Mucosa of gallbladder (tissue), 1 donor: ENCODE data around the gene SRGAP3. TPM values are rescaled to one million over a fixed set of nuclear protein-coding genes. Genes with fewer than 3 reads are reported as not detected.

Experiments used
- DNase-seq: peaks from one replicate; pipeline ENCODE4 v3.0.0-alpha.2; 2020; ENCODE audit warnings: low spot score
- total RNA-seq: library from RNA; stranded (reverse); gene quantifications from one replicate; pipeline ENCODE4 v1.2.1, GENCODE V29; 2021
- donor health status: DM: no; HTN: no; CAD: no.

SRGAP3 gene
- total RNA-seq, 1 donor from 2014 or later: 7.8 TPM

DNA sequence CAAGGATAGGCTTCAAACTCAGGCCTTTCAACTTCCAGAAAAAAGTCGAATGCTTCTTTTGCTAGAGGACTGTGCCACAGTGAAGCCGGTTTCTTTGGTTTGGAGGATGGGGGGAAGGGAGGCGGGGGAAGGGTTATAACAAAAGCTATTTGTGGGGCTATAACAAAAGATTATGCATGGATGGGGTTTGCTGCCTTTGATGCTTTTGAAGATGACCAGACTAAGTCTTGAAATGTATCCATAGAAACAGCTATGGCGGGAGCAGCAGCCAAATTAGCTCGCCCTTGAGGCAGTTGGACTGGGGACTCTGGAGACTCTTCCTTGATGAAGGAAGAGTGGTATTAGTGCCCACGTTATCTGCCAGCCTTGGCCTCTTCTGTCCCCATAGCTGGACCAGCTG is 47.5 kb downstream of the SRGAP3 start:
- DNase-seq: no peak

DNA sequence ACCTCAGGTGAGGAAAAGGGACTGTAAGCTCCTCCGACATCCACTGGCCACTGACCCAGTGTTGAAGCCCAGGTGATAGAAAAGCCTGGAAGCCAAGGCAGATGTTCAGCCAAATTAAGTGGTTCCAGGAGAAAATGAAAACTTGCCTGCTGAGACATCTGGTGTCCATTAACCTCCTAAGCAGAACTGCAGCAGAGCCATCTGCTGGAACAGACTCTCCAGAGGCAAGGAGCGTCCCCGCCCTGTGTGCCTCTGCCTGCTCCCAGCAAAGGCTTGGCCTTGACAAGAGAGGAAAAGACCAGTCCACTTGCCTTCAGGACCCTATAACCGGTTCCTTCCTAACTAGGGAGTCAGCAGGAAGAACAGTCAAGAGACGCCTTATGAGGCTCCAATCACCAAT is 48.2 kb downstream of the SRGAP3 start:
- no peak for DNase-seq

DNA sequence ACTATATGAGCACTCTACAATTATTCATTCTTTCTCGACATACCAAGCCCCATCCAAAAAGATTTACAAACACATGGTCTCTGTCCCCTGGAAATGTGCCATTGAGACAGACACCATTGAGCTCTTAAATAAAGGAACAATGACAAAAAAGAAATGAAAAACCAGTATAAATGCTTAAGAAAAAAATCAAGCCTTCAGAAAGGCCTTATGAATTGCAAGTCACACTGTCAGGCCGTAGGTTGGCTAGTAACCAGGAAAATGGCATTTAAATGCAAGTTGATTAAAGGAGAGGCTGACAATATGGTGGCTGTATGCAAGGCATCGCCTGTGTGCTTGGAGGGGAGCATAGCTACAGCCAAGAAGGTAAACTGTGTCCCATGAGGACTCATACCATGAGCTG is 49.7 kb downstream of the SRGAP3 start:
- no peak for DNase-seq

DNA sequence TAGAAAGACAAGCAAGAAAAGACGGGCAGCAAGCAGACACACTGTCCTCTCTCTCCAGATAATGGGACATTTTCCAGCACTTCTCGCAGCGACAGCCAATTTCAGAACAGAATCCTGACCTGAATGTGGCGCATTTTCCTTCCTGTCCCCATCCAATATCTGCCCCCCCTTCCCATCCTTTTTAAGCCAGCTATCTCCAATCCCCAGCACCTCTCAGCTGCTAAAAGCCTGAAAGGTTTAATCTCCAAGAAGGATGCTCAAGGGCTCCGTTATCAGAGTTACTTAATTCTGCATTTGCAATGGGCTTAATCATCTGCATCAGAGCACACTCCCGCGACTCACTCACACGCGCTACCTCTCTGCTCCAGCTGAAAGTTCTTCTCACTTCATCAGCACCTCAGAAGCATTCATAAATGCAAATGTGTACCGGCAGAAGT is 50.5 kb downstream of the SRGAP3 start:
- no peak for DNase-seq

DNA sequence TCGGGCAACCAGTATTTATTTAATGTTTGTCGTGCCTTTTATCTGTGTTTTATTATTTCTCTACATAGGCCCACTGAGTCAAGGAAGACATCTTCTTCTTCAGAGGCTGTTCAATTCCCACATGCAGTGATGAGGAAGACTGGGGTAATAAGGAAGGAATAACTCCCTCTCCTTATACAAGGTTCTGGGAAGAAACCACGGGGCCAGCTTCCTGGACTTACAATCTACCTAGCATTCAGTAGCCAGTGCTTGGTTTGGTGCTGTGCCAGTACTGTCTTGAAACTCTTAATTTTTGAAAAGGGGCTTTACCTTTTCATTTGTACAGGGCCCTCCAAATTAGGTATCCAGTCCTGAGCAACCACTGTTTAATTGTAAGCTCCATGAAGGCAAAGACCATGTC is 51.2 kb downstream of the SRGAP3 start:
- DNase-seq: no peak

DNA sequence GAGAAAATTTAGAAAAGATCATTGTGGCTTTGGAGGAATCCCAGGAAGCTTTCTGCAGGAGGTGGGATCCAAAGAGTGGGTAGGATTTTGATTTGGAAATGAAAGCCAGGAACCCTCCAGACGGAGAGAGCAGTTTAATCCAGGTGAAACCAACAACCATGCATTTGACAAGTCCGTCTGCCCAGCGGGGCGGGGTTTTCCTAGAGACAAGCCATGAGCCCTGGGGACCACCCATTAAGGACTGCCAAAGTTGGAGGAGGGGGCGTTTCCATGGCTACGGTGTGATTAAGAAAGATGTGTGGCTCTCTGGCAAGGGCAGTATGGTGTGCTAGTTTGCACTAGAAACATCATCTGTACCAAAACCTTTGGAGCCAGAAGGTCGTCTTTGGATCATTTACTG is 53.4 kb downstream of the SRGAP3 start:
- DNase-seq: no peak

DNA sequence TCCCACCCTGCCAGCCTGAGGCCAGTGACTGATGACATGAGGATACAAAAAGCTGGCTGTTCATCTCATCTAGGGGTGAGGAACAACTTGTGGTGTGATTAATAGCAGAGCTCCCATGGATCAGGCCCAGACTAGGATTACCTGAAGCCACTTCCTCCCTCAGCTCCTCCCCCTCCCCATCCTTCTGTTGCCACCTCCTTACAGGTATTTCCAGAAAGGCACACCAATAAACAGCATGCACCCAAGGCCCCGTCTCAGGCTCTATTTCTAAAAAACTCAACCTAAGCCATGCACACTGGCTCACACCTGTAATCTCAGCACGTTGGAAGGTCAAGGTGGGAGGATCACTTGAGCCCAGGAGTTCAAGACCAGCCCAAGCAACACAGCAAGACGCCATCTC is 54.1 kb downstream of the SRGAP3 start:
- DNase-seq: no peak

DNA sequence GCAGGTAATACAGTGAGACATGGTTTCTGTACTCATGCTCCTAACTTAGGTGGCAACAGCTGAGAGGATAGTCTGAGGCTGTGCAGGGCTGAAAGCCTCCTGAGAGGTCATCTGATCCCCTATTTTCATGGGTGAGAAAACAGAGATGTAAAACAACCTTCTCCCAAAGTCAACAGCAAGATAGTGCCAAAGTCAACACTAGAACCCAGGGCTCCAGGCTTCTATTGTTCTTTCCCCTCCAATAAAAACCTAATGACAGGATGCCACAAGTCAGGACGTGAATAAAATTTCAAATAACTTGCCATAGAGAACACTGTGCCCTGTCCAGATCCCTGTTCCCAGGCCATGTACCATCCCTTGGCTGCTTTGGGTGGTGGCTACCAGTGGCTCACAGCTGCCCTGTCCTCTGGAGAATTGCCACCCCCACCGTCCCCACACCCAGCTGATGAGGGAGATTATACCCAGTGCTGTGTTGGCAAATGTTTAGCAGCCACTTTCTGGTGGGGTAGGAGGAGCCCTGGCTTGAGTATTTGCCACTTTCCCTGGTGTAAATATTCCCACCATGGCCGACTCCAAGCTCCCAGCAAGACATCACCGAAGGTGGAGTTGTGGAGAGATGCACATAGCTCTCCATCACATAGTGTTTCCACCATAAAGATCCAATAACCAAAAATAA is 54.8 kb downstream of the SRGAP3 start:
- no peak for DNase-seq

DNA sequence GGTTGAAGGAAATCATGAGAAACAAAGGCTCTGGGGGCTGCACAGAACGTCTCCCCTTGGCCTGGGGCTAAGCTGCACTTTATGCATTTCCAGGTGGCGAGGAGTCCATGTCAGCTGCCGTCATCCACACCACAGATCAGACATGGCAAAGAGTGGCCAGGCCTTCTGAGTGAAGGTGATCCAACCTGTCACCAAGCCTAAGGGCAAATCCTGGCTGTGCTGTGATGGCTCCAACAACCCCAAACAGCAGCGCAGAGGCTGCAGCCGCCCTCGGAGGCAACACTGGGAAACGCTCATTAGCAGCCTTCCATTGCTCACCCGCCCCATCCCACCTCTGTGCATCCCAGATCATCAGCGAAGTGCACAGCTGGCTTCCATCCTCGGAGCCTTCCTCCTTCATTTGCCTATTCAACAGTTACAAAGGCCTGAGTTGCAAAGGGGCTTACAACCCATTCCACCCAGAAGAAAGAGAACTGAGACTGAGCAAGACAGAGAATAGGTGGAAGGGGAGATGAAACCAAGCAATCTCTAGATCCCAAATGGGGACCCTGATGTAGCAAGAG is 55.7 kb downstream of the SRGAP3 start:
- no peak for DNase-seq

DNA sequence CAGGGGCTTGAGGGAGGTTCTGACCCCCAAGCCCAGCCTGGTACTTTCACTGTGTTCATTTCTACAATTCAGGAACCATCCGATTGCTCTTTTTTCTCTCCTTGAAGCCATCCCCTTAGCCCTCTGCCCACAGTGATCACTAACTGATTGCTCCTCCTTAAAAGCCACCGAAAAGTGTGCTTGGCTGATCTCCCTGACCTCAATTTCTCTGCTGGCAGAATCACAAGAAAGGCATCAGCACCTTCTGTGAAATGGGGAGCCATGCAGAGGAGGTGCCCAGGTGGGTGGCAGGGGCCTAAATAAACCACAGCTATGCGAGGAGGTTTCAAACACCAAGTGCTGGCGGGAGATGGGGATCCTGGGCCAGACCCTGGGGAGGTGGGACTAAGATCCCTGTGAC is 56.2 kb downstream of the SRGAP3 start:
- DNase-seq: no peak

DNA sequence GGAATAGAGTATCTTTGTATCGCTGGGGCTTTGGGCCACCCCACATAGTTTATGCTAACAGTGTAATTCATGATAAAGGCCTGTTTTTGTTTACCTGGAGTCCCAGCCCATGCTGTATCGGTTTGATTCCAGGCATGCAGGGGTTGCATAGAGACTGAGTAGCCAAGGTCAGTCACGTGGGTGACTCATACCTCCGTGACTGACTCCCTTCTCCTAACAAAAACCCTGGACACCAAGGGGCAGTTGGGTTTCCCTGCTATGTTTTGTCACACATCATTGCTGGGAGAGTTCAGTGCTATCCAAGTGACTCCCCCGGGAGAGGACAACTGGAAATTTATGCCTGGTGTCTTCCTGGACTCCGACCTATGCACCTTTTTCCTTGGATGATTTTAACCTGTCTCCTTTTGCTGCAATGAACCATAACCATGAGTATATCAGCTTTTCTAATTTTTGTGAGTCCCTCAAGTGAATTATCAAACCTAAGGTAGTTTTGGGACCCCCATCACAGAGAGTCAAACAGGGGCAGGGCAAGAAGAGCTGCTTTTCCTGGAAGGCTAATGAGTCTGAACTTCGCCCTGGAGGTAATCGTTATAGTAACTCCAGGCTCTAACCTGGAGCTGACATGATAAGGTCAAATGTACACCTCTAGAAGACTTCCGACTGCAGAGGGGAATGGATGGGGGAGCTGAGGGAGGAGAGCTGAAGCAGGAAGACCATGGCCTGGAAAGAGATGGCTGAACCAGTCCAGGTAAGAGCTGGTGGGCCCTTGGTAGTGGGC is 57.0 kb downstream of the SRGAP3 start:
- DNase-seq: no peak

DNA sequence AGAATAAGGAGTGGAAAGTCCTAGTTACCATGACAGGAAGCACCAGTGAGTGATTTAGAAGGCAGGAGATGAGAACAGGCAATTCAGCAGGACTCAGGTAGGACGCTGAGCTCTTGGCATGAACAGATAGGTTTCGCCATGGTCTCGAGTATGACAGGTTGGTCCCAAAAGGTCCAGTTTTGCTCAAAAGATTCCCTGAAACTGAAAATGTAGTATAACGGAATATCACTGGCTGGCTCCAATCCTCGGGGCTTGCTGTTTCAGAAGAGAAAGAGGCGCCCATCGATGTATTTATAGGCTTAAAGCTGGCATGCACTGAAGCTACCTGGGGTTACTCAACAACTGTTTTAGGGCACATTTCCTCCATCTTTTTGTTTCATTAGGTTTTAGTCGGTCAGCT is 59.2 kb downstream of the SRGAP3 start:
- no peak for DNase-seq

DNA sequence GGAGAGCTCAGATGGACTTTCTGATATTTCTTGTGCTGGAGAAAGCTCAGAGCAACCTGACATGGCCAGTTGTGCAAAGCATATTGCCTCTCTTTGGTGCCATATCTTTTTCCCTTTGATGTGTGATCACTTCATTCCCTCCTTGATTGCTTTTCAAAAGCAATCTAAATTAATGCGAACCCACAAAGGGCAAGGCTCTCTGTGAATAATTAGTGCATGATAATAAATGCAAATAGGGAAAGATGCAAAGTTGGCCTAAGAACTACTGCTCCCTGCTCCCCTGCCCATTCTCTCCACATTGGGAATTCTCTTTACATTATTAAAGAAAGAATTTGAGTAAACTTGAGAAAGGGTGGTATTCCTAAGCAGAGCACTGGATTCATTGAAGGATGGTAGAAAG is 60.9 kb downstream of the SRGAP3 start:
- DNase-seq: no peak

DNA sequence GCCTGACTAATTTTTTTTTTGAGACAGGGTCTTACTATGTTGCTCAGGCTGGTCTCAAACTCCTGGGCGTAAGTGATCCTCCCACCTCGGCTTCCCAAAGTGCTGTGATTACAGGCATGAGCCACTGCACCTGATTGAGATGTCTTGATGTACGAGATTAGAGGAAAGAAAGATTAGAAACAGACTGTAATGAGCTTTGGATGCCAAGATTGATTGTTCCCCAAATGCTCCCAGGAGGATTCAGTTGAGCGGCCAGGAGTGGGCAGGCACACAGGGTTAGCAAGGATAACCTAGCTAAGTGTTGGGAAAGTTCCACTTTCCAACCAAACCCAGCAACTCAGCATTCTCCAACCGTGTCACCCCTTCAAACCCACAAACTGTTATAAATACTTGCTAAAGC is 63.7 kb downstream of the SRGAP3 start:
- DNase-seq: no peak

DNA sequence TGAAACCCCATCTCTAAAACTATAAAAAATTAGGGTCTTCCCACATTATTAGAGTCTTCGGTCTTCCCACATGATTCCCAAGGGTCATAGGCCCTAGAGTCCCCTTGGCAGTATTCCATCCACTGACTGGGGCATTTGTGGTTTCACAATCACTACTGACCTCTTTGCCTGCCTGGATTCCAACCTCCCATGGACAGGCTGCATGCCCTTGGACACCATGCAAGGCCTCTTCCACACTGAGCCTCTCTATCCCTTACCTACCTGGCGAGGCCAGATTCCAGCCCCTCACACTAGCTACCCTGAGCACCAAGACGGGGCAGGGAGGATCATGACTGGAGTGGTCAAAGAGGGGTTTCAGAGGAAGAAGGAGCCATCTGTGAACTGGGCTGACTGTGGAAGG is 64.4 kb downstream of the SRGAP3 start:
- DNase-seq: no peak

DNA sequence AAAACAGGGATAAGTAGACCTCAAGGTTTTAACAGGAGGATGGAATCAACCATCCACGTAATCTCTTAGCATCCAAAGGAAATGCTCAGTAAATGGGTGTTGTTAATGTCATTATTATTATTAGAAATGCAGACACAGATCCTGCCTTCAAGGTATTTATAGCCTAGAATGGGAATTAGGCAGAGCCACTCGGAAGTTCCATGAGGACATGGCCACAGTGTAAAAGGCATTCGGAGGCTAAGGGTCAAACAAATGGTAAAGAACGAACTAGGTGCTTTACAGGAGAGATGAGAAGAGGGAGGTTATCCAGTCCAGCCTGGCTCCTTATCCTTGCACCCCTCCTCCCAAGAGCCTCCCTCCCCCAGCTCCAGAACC is 65.0 kb downstream of the SRGAP3 start:
- no peak for DNase-seq

DNA sequence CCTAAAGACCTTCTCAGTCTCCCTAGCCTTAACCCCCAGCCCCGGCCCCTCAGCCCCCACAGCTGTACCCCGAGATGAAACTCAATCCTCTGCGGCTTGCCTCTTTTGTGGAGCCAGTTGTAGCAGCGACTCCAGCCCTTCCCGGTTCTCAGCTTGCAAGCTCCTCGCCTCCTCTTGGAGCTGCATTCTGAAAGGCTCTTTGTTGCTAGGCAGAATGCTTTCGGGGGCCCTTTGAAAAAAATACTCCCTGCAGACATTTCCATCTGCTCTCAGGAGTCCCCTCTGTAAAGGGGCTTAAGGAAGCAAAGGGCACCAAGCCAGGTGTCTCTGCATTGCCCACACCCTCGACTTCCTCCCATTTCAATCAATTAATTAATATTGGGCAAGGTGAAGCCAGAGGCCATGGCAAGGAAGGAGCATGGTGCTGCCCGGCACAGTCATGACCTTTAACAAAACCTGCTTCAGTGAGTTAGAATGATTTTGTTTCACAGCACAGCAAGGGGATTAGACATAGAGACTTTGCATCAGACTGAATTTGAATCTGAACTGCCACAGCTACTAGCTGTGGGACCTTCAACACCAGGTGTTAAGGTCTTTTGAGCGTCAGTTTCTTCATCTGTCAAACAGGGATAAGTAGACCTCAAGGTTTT is 65.5 kb downstream of the SRGAP3 start:
- no peak for DNase-seq

DNA sequence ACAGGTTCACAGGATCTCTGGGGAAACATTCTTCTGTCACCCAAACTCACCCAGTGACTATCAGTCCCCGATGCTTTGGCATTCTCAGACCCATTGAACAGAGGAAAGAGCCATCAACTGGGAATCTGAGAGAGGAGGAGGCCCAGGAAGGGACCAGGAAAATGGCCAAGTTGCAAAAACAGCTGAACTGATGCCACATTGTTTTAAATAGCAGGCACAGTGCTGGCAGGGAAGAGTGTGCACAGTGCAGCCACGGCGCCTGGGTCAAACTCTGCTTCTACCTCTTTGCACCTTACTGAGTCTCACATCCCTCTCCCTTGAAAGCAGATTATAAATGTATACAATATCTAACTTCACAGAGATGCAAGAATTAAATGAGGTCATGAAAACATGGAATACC is 66.4 kb downstream of the SRGAP3 start:
- no peak for DNase-seq

DNA sequence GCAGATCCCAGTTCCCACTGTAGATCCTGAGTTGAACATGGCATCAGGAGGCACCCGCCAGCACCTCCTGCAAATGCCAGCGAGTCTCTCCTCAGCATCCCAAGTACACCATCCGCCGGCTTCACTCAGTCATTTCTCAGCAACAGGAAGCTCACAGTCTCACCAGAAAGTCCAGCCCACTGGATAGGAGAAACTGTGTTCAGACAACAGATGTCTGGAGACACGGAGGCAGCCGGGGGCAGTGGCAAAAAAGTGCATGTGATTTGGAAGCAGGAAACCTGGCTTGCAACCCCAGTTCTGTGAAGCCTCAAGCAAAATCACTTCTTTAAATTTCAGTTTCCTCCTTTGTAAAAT is 68.7 kb downstream of the SRGAP3 start:
- peak; percentile 20 for DNase-seq

DNA sequence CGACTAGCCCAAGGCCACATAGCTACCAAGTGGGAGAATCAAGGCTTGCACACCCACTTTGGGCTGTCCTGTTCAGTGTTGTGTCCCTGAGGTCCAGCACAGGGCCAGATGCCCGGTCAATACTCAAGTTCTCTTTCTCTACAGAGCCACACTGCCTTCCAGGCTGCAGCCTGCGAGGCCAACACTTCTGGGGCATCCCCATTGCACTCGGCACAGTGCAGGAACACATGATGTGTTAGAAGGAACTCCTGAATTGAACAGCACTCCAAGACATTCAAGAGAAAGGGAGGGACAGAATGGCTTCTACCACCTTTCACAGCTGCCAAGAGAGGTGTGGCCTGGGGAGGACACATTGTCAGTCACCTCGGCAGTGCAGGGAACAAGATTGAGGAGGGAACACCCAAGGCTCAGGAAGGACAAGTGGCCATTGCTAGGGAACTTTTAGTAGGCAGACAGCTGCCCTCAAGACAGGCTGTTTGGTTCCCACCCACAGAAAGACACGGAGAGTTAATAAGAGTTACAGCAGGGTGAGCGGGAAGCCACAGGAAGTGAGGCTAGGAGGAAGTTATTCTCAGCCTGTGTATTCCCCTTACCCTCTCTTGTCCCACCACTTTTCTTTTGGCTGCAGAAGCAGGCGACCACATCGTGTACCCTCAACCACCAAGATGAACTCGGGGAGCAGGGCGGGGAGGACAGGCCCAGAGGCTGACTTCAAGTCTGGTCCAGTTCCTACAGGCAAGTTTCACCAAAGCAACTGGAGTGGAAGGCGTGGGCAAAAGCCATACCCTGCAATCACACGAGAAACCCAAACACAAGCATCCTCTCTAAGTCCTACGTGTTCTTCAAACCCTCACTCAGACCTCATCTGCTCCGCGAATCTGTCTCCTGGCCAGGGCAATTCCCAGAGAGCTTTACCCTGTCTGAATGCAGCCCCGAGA is 69.4 kb downstream of the SRGAP3 start:
- DNase-seq: no peak

DNA sequence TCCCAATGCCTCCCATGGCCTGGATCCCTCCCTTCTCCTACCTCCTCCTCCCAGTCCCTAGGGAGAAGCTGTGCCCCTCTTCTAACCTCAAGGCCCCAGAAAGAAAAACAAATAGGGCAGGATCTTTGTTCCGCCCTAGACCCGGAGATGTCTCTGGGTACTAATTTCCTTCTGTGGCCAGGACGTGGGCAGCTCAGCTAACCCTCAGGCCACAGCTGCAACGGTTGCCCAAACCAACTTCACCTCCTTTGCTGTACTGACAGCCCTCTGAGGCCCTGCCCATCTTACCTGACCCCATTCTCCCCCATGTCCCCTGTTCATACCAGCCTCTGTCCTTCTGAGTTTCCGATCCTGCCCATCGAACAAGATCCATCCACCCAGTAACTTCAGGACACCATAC is 70.7 kb downstream of the SRGAP3 start:
- DNase-seq: no peak

DNA sequence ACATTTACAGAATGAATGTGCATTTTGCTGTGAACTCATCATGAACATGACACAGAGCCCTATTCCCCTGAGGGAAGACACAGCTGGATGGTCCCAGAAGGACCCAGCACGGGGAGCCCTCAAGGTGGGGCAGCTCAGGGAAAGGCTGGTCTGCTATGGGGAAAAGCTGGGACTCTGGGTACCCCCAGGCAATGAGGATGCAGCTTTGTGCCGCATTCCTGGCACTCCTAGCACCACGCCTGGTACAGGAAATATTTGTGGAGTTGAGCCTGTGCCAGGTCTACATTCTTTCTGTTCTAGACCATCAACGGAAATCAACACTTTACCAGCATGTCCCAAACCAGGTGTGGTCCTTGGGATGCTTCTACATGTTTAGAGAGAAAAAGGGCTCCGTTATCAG is 74.0 kb downstream of the SRGAP3 start:
- peak; percentile 48 for DNase-seq
